Keratinocyte (primary cell): ENCODE results near the gene PTGR3. TPM values are rescaled to one million over a fixed set of nuclear protein-coding genes. Genes with fewer than 3 reads are reported as not detected.

Experiments
- DNase-seq: peaks from one replicate; pipeline ENCODE4 v3.0.0-alpha.2; 2011; ENCODE audit warnings: low read depth, missing footprints, low spot score
- FAIRE-seq: peaks from 2 replicates; lab custom pipeline; 2011; peaks lifted over from hg19 to GRCh38; lab: Jason Lieb, UNC
- H2AFZ ChIP-seq: 2 replicates; pipeline ENCODE4 v1.6.0; 2012; ENCODE audit warnings: low read length, control low read depth, inconsistent platforms; ENCODE audit not compliant: control insufficient read depth
- H3K27ac ChIP-seq: 2 replicates; pipeline ENCODE4 v1.5.1; 2011; ENCODE audit warnings: low read length; ENCODE audit not compliant: control insufficient read depth, insufficient read depth
- H3K27me3 ChIP-seq: 3 replicates; pipeline ENCODE4 v1.6.0; 2011; ENCODE audit warnings: low read length; ENCODE audit not compliant: control insufficient read depth, insufficient read depth; ENCODE audit errors: extremely low read depth
- H3K36me3 ChIP-seq, 2 experiments: 2 replicates in 1 of 2; 3 replicates in 1 of 2; pipeline ENCODE4 v1.5.1; 2011; ENCODE audit warnings: low read length in 2 of 2, mild to moderate bottlenecking in 1 of 2; ENCODE audit not compliant: control insufficient read depth in 2 of 2, insufficient read depth in 2 of 2; ENCODE audit errors: extremely low read depth in 1 of 2
- H3K4me1 ChIP-seq: 3 replicates; pipeline ENCODE4 v1.5.1; 2011; ENCODE audit warnings: low read length; ENCODE audit not compliant: control insufficient read depth, insufficient read depth; ENCODE audit errors: extremely low read depth
- H3K4me2 ChIP-seq: 3 replicates; pipeline ENCODE4 v1.6.0; 2011; ENCODE audit warnings: low read depth, low read length; ENCODE audit not compliant: control insufficient read depth, insufficient read depth; ENCODE audit errors: extremely low read depth
- H3K4me3 ChIP-seq, 3 experiments: fragments of 200-600 bp in 1 of 3; sonication (generic) in 1 of 3; 2 replicates in 2 of 3; 3 replicates in 1 of 3; pipeline ENCODE4 v1.5.1; 2011 to 2016; ENCODE audit warnings: low read length in 3 of 3, mild to moderate bottlenecking in 3 of 3, control low read depth in 2 of 3, inconsistent platforms in 1 of 3, low read depth in 1 of 3, mixed read lengths in 1 of 3, mixed run types in 1 of 3, moderate library complexity in 1 of 3; ENCODE audit not compliant: control insufficient read depth in 2 of 3, insufficient read depth in 2 of 3; ENCODE audit errors: extremely low read depth in 1 of 3
- H3K79me2 ChIP-seq: 2 replicates; pipeline ENCODE4 v1.6.0; 2012; ENCODE audit warnings: low read length; ENCODE audit not compliant: control insufficient read depth, insufficient read depth
- H3K9ac ChIP-seq: 3 replicates; pipeline ENCODE4 v1.6.0; 2011; ENCODE audit warnings: low read length; ENCODE audit not compliant: control insufficient read depth, insufficient read depth; ENCODE audit errors: extremely low read depth
- H3K9me1 ChIP-seq: 3 replicates; pipeline ENCODE4 v1.6.0; 2011; ENCODE audit warnings: low read length; ENCODE audit not compliant: control insufficient read depth, insufficient read depth; ENCODE audit errors: extremely low read depth
- H3K9me3 ChIP-seq: 2 replicates; pipeline ENCODE4 v1.5.1; 2012; ENCODE audit warnings: low read depth, low read length; ENCODE audit not compliant: control insufficient read depth
- H4K20me1 ChIP-seq: 3 replicates; pipeline ENCODE4 v1.6.0; 2011; ENCODE audit warnings: low read length; ENCODE audit not compliant: control insufficient read depth, insufficient read depth; ENCODE audit errors: extremely low read depth
- CTCF ChIP-seq, 3 experiments: IDR thresholded peaks in 1 of 3; conservative IDR thresholded peaks in 1 of 3; optimal IDR thresholded peaks in 1 of 3; 2 replicates in 2 of 3; 3 replicates in 1 of 3; pipeline versions ENCODE3 to v1.5.1; 2011; ENCODE audit warnings: low read length in 3 of 3, mild to moderate bottlenecking in 3 of 3, moderate library complexity in 2 of 3, control low read depth in 1 of 3, inconsistent platforms in 1 of 3; ENCODE audit not compliant: insufficient read depth in 2 of 3; ENCODE audit errors: extremely low read depth in 1 of 3
- EZH2 ChIP-seq: IDR thresholded peaks from one replicate; pipeline ENCODE4 v1.6.1; 2012; ENCODE audit warnings: inconsistent platforms, mild to moderate bottlenecking, low read length, moderate library complexity
- dilution Hi-C: fragments of 300-500 bp; cut with MboI; formaldehyde crosslinking; loops from one replicate; pipeline ENCODE4 v1.7.0; 2020; ENCODE audit warnings: low sequenced_read_pairs; ENCODE audit not compliant: extremely low pct_ligation_motif_present
- polyA plus RNA-seq, 5 experiments: library from polyadenylated mRNA; depleted of rRNA in 3 of 5; stranded (reverse) in 3 of 5; stranded (forward) in 1 of 5; unstranded in 1 of 5; fragments of >200 nt; gene quantifications; 1 replicate in 1 of 5; 2 replicates in 3 of 5; 3 replicates in 1 of 5; pipeline versions ENCODE4 v1.2.1 to v1.2.3, GENCODE V29; 2011 to 2012; ENCODE audit warnings: missing spikeins in 2 of 5, low read depth in 1 of 5, low replicate concordance in 1 of 5

The PTGR3 gene
- polyA plus RNA-seq, 1 donor (not counting 4 experiments of a cell fraction or from before 2014, with no cell fraction given) = 25.2 TPM

- Histone ChIP-seq H3K36me3 (peaks cover 2 to 7% of the 10 kb centered on the region in 2 experiments), H3K4me3 (no peak overlapping the region), H3K9me3 (no peaks in the 10 kb centered on the region), H3K9me1 (no peaks in the 10 kb centered on the region), H3K79me2 (peaks cover 35% of the 10 kb centered on the region), H3K4me2 (no peak overlapping the region), H3K27ac (no peak overlapping the region), H4K20me1 (no peaks in the 10 kb centered on the region), H3K4me1 (peaks cover 16% of the 10 kb centered on the region), H2AFZ (no peak overlapping the region), H3K9ac (no peak overlapping the region), H3K27me3 (no peaks in the 10 kb centered on the region)
- DNase-seq (no peak), FAIRE-seq (no peak)
- dilution Hi-C loops = no loop called here
- TF ChIP-seq EZH2 (no peak), CTCF (optimal IDR thresholded peaks at IDR 0.05 in 1 of 3, IDR thresholded peaks at IDR 0.05 in 1 of 3, conservative IDR thresholded peaks at IDR 0.05 in 1 of 3; ENCODE audit: extremely low read depth in 1 of 3, insufficient read depth in 2 of 3, low read length in 3 of 3) (no peak)
Measured at GRCh38 chr18:75201282-75202270, 7.4 kb downstream of the PTGR3 start.

- TF ChIP-seq CTCF (optimal IDR thresholded peaks at IDR 0.05 in 1 of 3, IDR thresholded peaks at IDR 0.05 in 1 of 3, conservative IDR thresholded peaks at IDR 0.05 in 1 of 3; ENCODE audit: extremely low read depth in 1 of 3, insufficient read depth in 2 of 3, low read length in 3 of 3) (no peak), EZH2 (no peak)
- no peak overlapping the region for H3K27ac ChIP-seq
- dilution Hi-C loops = no loop called here
- no peak overlapping the region for H3K4me3 ChIP-seq
- H3K27me3 ChIP-seq = no peaks in the 10 kb centered on the region
- no peak for DNase-seq
- peaks cover 13% of the 10 kb centered on the region for H3K4me1 ChIP-seq
- peaks cover 2 to 7% of the 10 kb centered on the region in 2 experiments for H3K36me3 ChIP-seq
- H3K9me3 ChIP-seq = no peaks in the 10 kb centered on the region
- H3K79me2 ChIP-seq = peaks cover 27% of the 10 kb centered on the region
- no peak overlapping the region for H3K4me2 ChIP-seq
- no peaks in the 10 kb centered on the region for H3K9me1 ChIP-seq
- no peaks in the 10 kb centered on the region for H4K20me1 ChIP-seq
- H3K9ac ChIP-seq = no peak overlapping the region
- FAIRE-seq = no peak
- no peak overlapping the region for H2AFZ ChIP-seq
Measured at GRCh38 chr18:75200605-75201280, 8.2 kb downstream of the PTGR3 start.
